ENCODE measurements around the gene CALML4.
"Not testable (repeated sequence)": the region's sequence is repeated elsewhere in the genome, so short reads cannot be mapped to it uniquely, and the experiment has no call there.

The CALML4 gene

GRCh38 chr15:68224546-68225250 is 19.6 kb upstream of the CALML4 start:
- no peak for DNase-seq

GRCh38 chr15:68224108-68224507 is 19.0 kb upstream of the CALML4 start:
- DNase-seq: no peak

GRCh38 chr15:68223171-68223570 is 18.0 kb upstream of the CALML4 start:
- no peak for DNase-seq

GRCh38 chr15:68222432-68222743 is 17.3 kb upstream of the CALML4 start:
- not testable (repeated sequence) for DNase-seq

- DNase-seq: not testable (repeated sequence)
Observed at GRCh38 chr15:68221530-68222431, 16.6 kb upstream of the CALML4 start.

- DNase-seq: no peak
Observed at GRCh38 chr15:68220967-68221366, 15.8 kb upstream of the CALML4 start.

- no peak for DNase-seq
Observed at GRCh38 chr15:68220489-68220888, 15.4 kb upstream of the CALML4 start.

GRCh38 chr15:68218847-68219798 is 14.0 kb upstream of the CALML4 start:
- DNase-seq: no peak

GRCh38 chr15:68218331-68218730 is 13.2 kb upstream of the CALML4 start:
- DNase-seq: no peak

- DNase-seq: no peak
Observed at GRCh38 chr15:68217341-68217740, 12.2 kb upstream of the CALML4 start.

- no peak for DNase-seq
Observed at GRCh38 chr15:68214838-68215254, 9.7 kb upstream of the CALML4 start.

- DNase-seq: no peak
Observed at GRCh38 chr15:68213991-68214837, 9.1 kb upstream of the CALML4 start.

GRCh38 chr15:68213491-68213845 is 8.3 kb upstream of the CALML4 start:
- DNase-seq: not testable (repeated sequence)

GRCh38 chr15:68211656-68212320 is 6.7 kb upstream of the CALML4 start:
- DNase-seq: no peak

GRCh38 chr15:68210821-68211655 is 5.9 kb upstream of the CALML4 start:
- DNase-seq: no peak

GRCh38 chr15:68210409-68210756 is 5.3 kb upstream of the CALML4 start:
- no peak for DNase-seq

GRCh38 chr15:68209735-68210408 is 4.7 kb upstream of the CALML4 start:
- DNase-seq: no peak

GRCh38 chr15:68209272-68209671 is 4.1 kb upstream of the CALML4 start:
- DNase-seq: no peak

- no peak for DNase-seq
Observed at GRCh38 chr15:68208636-68209240, 3.6 kb upstream of the CALML4 start.

GRCh38 chr15:68208136-68208535 is 3.0 kb upstream of the CALML4 start:
- no peak for DNase-seq
